H1 (cell line): ENCODE results near the gene RSAD2.

Experiments
- ATF2 ChIP-seq: IDR thresholded peaks from 2 replicates; pipeline ENCODE4 v1.6.1; 2012; ENCODE audit warnings: low read length, inconsistent platforms
- CTCF ChIP-seq, 3 experiments: IDR thresholded peaks; 1 replicate in 2 of 3; 2 replicates in 1 of 3; pipeline versions ENCODE4 v1.5.1 to v1.6.1; 2011; ENCODE audit warnings: low read length in 3 of 3, mild to moderate bottlenecking in 3 of 3, inconsistent platforms in 2 of 3, low read depth in 1 of 3, moderate library complexity in 1 of 3; ENCODE audit not compliant: insufficient read depth in 1 of 3; ENCODE audit errors: control extremely low read depth in 1 of 3
- EZH2 ChIP-seq: fragments of 200-600 bp; sonication (generic); IDR thresholded peaks from 2 replicates; pipeline ENCODE4 v1.7.1; 2012; ENCODE audit warnings: low read depth, mild to moderate bottlenecking, moderate library complexity, low read length, inconsistent platforms; ENCODE audit not compliant: severe bottlenecking
- JUND ChIP-seq: IDR thresholded peaks from 2 replicates; pipeline ENCODE4 v1.6.1; 2011; ENCODE audit warnings: mild to moderate bottlenecking, improper control_type of control experiment, low read length
- POLR2A ChIP-seq, 2 experiments: IDR thresholded peaks; 1 replicate in 1 of 2; 2 replicates in 1 of 2; pipeline ENCODE4 v1.6.1; 2011; ENCODE audit warnings: low read depth in 2 of 2, low read length in 2 of 2, mild to moderate bottlenecking in 2 of 2; ENCODE audit errors: control extremely low read depth in 1 of 2
- POLR2AphosphoS5 ChIP-seq: IDR thresholded peaks from 2 replicates; pipeline ENCODE4 v1.6.1; 2011; ENCODE audit warnings: low read depth, low read length
- RFX5 ChIP-seq: IDR thresholded peaks from 2 replicates; pipeline ENCODE4 v1.6.1; 2011; ENCODE audit warnings: low read depth, low read length, improper control_type of control experiment, borderline replicate concordance
- TAF1 ChIP-seq: IDR thresholded peaks from 2 replicates; pipeline ENCODE4 v1.6.1; 2011; ENCODE audit warnings: mild to moderate bottlenecking, low read depth, low read length
- TCF12 ChIP-seq: IDR thresholded peaks from 2 replicates; pipeline ENCODE4 v1.6.1; 2011; ENCODE audit warnings: low read depth, mild to moderate bottlenecking, low read length

- TF ChIP-seq TCF12 (no peak), CTCF (IDR thresholded peaks at IDR 0.05; ENCODE audit: control extremely low read depth in 1 of 3, insufficient read depth in 1 of 3, low read depth in 1 of 3, low read length in 3 of 3) (no peak), POLR2AphosphoS5 (no peak), TAF1 (no peak), JUND (no peak), ATF2 (no peak), EZH2 (no peak), RFX5 (no peak), POLR2A (IDR thresholded peaks at IDR 0.05; ENCODE audit: control extremely low read depth in 1 of 2, low read depth in 2 of 2, low read length in 2 of 2) (no peak)
Measured at GRCh38 chr2:6846967-6847681, 30.5 kb upstream of the RSAD2 start.
